MV-4-11 (cell line): ENCODE measurements around the gene TMEM130.
"Not testable (repeated sequence)": the region's sequence is repeated elsewhere in the genome, so short reads cannot be mapped to it uniquely, and the experiment has no call there.

Experiments used
- DNase-seq: peaks from one replicate; lab custom pipeline; 2025; lab: John Stamatoyannopoulos, UW

Gene TMEM130

GRCh38 chr7:98877146-98877545 lies 7.3 kb upstream of the TMEM130 start:
- no peak for DNase-seq

- DNase-seq: no peak
Observed at GRCh38 chr7:98875501-98875900, 5.7 kb upstream of the TMEM130 start.

- DNase-seq: no peak
Observed at GRCh38 chr7:98874942-98875341, 5.1 kb upstream of the TMEM130 start.

- DNase-seq: not testable (repeated sequence)
Observed at GRCh38 chr7:98873610-98874009, 3.8 kb upstream of the TMEM130 start.

- peak; percentile 40 for DNase-seq
Observed at GRCh38 chr7:98872328-98872924, 2.6 kb upstream of the TMEM130 start.

- DNase-seq: no peak
Observed at GRCh38 chr7:98870807-98871491, 1.1 kb upstream of the TMEM130 start.

GRCh38 chr7:98870121-98870651 lies 372 bp upstream of the TMEM130 start:
- DNase-seq: peak; percentile 39

- no peak for DNase-seq
Observed at GRCh38 chr7:98869027-98869596, 702 bp downstream of the TMEM130 start.

GRCh38 chr7:98868450-98868849 lies 1.4 kb downstream of the TMEM130 start:
- DNase-seq: peak; percentile 22

- no peak for DNase-seq
Observed at GRCh38 chr7:98866765-98867164, 3.0 kb downstream of the TMEM130 start.

GRCh38 chr7:98866351-98866750 lies 3.5 kb downstream of the TMEM130 start:
- no peak for DNase-seq

GRCh38 chr7:98864731-98865453 lies 4.9 kb downstream of the TMEM130 start:
- DNase-seq: no peak

GRCh38 chr7:98863601-98864000 lies 6.2 kb downstream of the TMEM130 start:
- no peak for DNase-seq

GRCh38 chr7:98862716-98863420 lies 6.9 kb downstream of the TMEM130 start:
- DNase-seq: no peak

- no peak for DNase-seq
Observed at GRCh38 chr7:98862203-98862602, 7.6 kb downstream of the TMEM130 start.

- DNase-seq: no peak
Observed at GRCh38 chr7:98860071-98860470, 9.7 kb downstream of the TMEM130 start.

- DNase-seq: no peak
Observed at GRCh38 chr7:98855610-98856422, 14.0 kb downstream of the TMEM130 start.

- no peak for DNase-seq
Observed at GRCh38 chr7:98852826-98853225, 17.0 kb downstream of the TMEM130 start.

GRCh38 chr7:98848918-98849317 lies 20.9 kb downstream of the TMEM130 start:
- no peak for DNase-seq

- not testable (repeated sequence) for DNase-seq
Observed at GRCh38 chr7:98842552-98842951, 27.3 kb downstream of the TMEM130 start.
